Gastrocnemius medialis (tissue), 4 donors: ENCODE measurements around the gene FAXDC2. TPM values are rescaled to one million over a fixed set of nuclear protein-coding genes. Genes with fewer than 3 reads are reported as not detected.

ENCODE experiments used
- ATAC-seq, 2 donors: fragments of 150-250 bp; one replicate each; pipeline ENCODE4 v1.9.1; 2016
- DNase-seq, 2 donors: peaks; one replicate each; pipeline ENCODE4 v3.0.0-alpha.2; 2019
- H3K27ac ChIP-seq, 4 donors: fragments of 200-600 bp; sonication (generic); 1 replicate in 1 of 4; 2 replicates in 3 of 4; pipeline ENCODE4 v1.5.1; 2016 to 2018; ENCODE audit warnings: mild to moderate bottlenecking in 2 of 4, moderate library complexity in 1 of 4
- H3K27me3 ChIP-seq, 3 donors: fragments of 200-600 bp; sonication (generic) in 2 of 3; 1 replicate in 1 of 3; 2 replicates in 2 of 3; pipeline versions ENCODE4 v1.5.1 to v1.6.0; 2016 to 2019; ENCODE audit warnings: mild to moderate bottlenecking in 1 of 3, moderate library complexity in 1 of 3
- H3K36me3 ChIP-seq, 2 donors: fragments of 200-600 bp; sonication (generic) in 1 of 2; one replicate each; pipeline ENCODE4 v1.5.1; 2017 to 2018
- H3K4me1 ChIP-seq, 2 donors: fragments of 200-600 bp; sonication (generic) in 1 of 2; one replicate each; pipeline ENCODE4 v1.5.1; 2016 to 2017; ENCODE audit warnings: mild to moderate bottlenecking in 2 of 2
- H3K4me3 ChIP-seq, 4 donors: fragments of 200-600 bp; sonication (generic) in 3 of 4; 1 replicate in 1 of 4; 2 replicates in 3 of 4; pipeline ENCODE4 v1.5.1; 2016 to 2019; ENCODE audit warnings: mild to moderate bottlenecking in 2 of 4
- H3K9me3 ChIP-seq, 3 donors: fragments of 200-600 bp; sonication (generic) in 2 of 3; 1 replicate in 1 of 3; 2 replicates in 2 of 3; pipeline ENCODE4 v1.5.1; 2016 to 2019
- CTCF ChIP-seq, 5 experiments: fragments of 450-650 bp in 3 of 5; fragments of 200-600 bp in 2 of 5; sonication (generic) in 2 of 5; IDR thresholded peaks in 4 of 5; conservative IDR thresholded peaks in 1 of 5; 1 replicate in 4 of 5; 2 replicates in 1 of 5; pipeline ENCODE4 v1.5.1; 2016 to 2019; ENCODE audit warnings: antibody characterized with exemption in 5 of 5, mild to moderate bottlenecking in 3 of 5, moderate library complexity in 3 of 5
- POLR2A ChIP-seq, 2 donors: fragments of 450-650 bp; IDR thresholded peaks; one replicate each; pipeline ENCODE4 v1.6.1; 2017; ENCODE audit warnings: antibody characterized with exemption in 2 of 2, mild to moderate bottlenecking in 2 of 2, moderate library complexity in 2 of 2
- in situ Hi-C, 4 donors: fragments of 200-750 bp; cut with MboI; loops; one replicate each; pipeline versions ENCODE4 v1.15.0 to v1.8.0; 2017; ENCODE audit warnings: low sequenced_read_pairs in 4 of 4
- intact Hi-C: fragments of 100-400 bp; cut with DNase I; formaldehyde crosslinking; loops from one replicate; pipeline ENCODE4 v1.15.1; 2023; ENCODE audit warnings: low total_unique reads
- total RNA-seq, 4 donors: library from RNA; depleted of rRNA; stranded (reverse); fragments of >200 nt; gene quantifications; one replicate each; pipeline versions ENCODE4 v1.1.0 to v1.2.3, GENCODE V29; 2016

The FAXDC2 gene
- total RNA-seq, 4 donors from 2014 or later, result 4.4 to 12.5 (median 6.4) TPM

DNA sequence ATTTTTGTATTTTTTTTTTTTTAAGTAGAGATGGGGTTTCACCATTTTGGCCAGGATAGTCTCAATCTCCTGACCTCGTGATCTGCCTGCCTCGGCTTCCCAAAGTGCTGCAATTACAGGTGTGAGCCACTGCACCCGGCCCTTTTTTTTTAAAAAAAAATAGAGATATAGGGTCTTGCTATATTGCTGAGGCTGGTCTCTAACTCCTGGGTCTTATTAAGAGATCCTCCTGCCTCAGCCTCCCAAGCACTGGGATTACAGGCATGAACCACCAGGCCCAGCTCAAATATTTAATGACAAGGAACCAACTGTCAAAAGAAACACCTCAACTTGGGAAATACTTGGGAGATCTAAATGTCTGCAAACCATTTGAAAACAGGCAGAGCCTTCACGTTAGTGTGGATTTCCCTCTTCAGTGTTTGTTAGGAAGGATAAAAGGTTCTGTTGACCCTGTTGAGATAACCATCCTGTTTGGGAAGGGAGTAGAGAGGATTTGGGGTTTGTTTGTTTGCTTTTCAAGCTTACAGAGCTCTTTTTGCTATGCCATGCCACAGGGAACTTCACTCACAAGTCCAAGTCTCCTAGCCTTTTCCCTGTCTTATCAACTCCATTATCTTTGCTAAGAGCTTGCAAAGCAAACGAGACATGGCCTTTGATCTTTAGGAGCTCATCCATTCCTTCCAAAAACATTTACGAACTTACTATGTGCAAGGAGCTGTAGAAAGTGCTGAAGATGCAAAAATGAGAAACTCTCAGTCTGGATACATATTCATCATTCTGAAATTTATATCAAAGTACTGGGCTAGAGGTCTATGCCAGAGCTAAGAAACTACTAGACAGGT is 7.5 kb downstream of the FAXDC2 start:
- in situ Hi-C loops, result no loop called here
- TF ChIP-seq CTCF (IDR thresholded peaks at IDR 0.05 in 4 of 5, conservative IDR thresholded peaks at IDR 0.05 in 1 of 5) (no peak), POLR2A (IDR thresholded peaks at IDR 0.05) (no peak)
- ATAC-seq, result no peak
- H3K27ac ChIP-seq, result no peak overlapping the region
- intact Hi-C loops, result no loop called here
- no peaks in the 10 kb centered on the region for H3K9me3 ChIP-seq
- no peak for DNase-seq
- no peaks in the 10 kb centered on the region for H3K36me3 ChIP-seq
- peaks cover 0 to 1% of the 10 kb centered on the region in 2 donors for H3K4me1 ChIP-seq
- no peaks in the 10 kb centered on the region for H3K27me3 ChIP-seq
- H3K4me3 ChIP-seq, result no peak overlapping the region

DNA sequence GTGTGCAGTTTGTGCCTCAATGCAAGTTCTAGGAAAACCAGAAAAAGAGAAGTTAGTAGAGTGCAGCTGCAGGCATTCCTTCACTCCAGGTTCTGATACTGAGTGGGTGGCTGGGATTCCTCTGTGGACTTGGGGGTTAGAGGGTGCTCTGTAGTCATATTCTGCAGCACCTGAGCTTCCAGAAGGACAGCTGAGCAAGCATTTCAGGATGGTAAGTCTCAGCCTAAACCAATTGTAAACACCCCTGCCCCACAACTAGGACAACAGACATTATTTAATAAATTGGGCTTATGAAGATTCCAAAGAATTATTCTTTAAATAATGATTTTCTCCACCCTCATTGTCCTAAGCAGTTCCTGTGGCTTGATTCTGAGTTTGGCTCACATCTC is 9.1 kb downstream of the FAXDC2 start:
- in situ Hi-C loops, result no loop called here
- no peak for ATAC-seq

GRCh38 chr5:154840435-154841272 is 9.7 kb downstream of the FAXDC2 start:
- intact Hi-C loops (no loop called here), in situ Hi-C loops (no loop called here)
- TF ChIP-seq POLR2A (IDR thresholded peaks at IDR 0.05) (no peak), CTCF (IDR thresholded peaks at IDR 0.05 in 4 of 5, conservative IDR thresholded peaks at IDR 0.05 in 1 of 5) (no peak)
- DNase-seq (no peak), ATAC-seq (no peak)
- H3K9me3 ChIP-seq, result no peaks in the 10 kb centered on the region
- no peaks in the 10 kb centered on the region for H3K27me3 ChIP-seq
- no peak overlapping the region for H3K27ac ChIP-seq
- peaks cover 0 to under 1% of the 10 kb centered on the region in 2 donors for H3K4me1 ChIP-seq
- H3K4me3 ChIP-seq, result no peak overlapping the region
- H3K36me3 ChIP-seq, result no peaks in the 10 kb centered on the region

More for the DNA sequence above, 9.1 kb downstream of the FAXDC2 start:
- TF ChIP-seq CTCF (IDR thresholded peaks at IDR 0.05 in 4 of 5, conservative IDR thresholded peaks at IDR 0.05 in 1 of 5), result no peak
- no peak for TF ChIP-seq POLR2A (IDR thresholded peaks at IDR 0.05)
- Histone ChIP-seq H3K36me3 (no peaks in the 10 kb centered on the region), H3K27ac (no peak overlapping the region), H3K4me1 (no peaks in the 10 kb centered on the region), H3K27me3 (no peaks in the 10 kb centered on the region), H3K4me3 (no peak overlapping the region), H3K9me3 (no peaks in the 10 kb centered on the region)
- intact Hi-C loops, result no loop called here
- no peak for DNase-seq

GRCh38 chr5:154837009-154837901 is 13.1 kb downstream of the FAXDC2 start:
- in situ Hi-C loops (no loop called here), intact Hi-C loops (no loop called here)
- no peaks in the 10 kb centered on the region for H3K9me3 ChIP-seq
- DNase-seq (no peak), ATAC-seq (no peak)
- TF ChIP-seq CTCF (IDR thresholded peaks at IDR 0.05 in 4 of 5, conservative IDR thresholded peaks at IDR 0.05 in 1 of 5) (no peak), POLR2A (IDR thresholded peaks at IDR 0.05) (no peak)
- no peaks in the 10 kb centered on the region for H3K27me3 ChIP-seq
- no peaks in the 10 kb centered on the region for H3K36me3 ChIP-seq
- no peak overlapping the region for H3K27ac ChIP-seq
- H3K4me1 ChIP-seq, result peaks cover 6 to 7% of the 10 kb centered on the region in 2 donors
- H3K4me3 ChIP-seq, result no peak overlapping the region
